ENCODE measurements around the gene ST13.

The ST13 gene

DNA sequence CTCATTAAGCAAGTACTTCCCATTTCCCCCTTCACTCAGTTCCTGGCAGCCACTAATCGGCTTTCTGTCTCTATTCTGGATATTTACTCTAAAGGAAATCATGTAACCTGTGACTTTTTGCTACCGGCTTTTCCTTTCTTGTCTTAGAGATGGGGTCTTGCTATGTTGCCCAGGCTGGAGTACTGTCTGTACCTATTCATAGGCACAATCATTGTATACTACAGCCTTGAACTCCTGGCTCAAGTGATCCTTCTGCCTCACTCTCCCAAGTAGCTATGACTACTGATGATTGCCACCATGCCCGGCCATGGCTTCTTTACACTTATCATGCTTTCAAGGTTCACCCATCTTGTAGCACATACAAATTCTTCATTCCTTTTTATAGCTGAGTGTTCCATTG is 49.7 kb downstream of the ST13 start:
- Histone ChIP-seq H3K27me3 (replicated peaks) (no peaks in the 10 kb centered on the region), H3K4me3 (ENCODE audit: low read depth, low read length) (no peak overlapping the region), H3K36me3 (replicated peaks) (no peaks in the 10 kb centered on the region), H3K27ac (no peak overlapping the region)
- no peak for DNase-seq
- in situ Hi-C loops (cut with HindIII; ENCODE audit: low pct_ligation_motif_present, low sequenced_read_pairs), result no loop called here
- no peak for TF ChIP-seq CTCF (IDR thresholded peaks at IDR 0.05; ENCODE audit: low read depth, low read length, missing control alignments)

DNA sequence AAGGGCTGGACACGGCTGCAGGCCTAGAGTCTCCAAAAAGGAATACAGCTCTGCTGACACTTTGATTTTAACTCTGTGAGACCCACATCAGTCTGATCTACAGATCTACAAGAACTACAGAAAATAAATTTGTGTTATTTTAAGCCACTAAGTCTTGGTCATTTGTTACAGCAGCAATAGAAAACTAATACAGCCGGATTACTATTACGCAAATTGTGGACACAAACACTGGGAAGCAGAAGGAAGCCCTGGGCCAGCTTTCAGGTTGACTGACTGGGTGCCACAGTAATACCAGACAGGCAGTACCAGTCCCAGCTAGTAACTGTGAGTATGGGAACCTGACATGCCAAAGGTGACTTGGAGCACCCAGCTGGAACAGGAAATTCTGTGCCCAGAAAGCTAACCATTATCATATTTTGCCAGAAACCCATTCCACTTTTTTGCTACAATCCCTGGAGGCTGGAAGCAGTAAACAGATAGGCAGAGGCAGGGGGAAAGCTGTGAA is 50.7 kb downstream of the ST13 start:
- no peak overlapping the region for H3K27ac ChIP-seq
- DNase-seq, result no peak
- no peaks in the 10 kb centered on the region for H3K36me3 ChIP-seq (replicated peaks)
- in situ Hi-C loops (cut with HindIII; ENCODE audit: low pct_ligation_motif_present, low sequenced_read_pairs), result no loop called here
- TF ChIP-seq CTCF (IDR thresholded peaks at IDR 0.05; ENCODE audit: low read depth, low read length, missing control alignments), result no peak
- no peaks in the 10 kb centered on the region for H3K27me3 ChIP-seq (replicated peaks)
- H3K4me3 ChIP-seq (ENCODE audit: low read depth, low read length), result no peak overlapping the region

GRCh38 chr22:40805239-40805638 is 51.2 kb downstream of the ST13 start:
- no peak overlapping the region for H3K27ac ChIP-seq
- TF ChIP-seq CTCF (IDR thresholded peaks at IDR 0.05; ENCODE audit: low read depth, low read length, missing control alignments), result no peak
- no peaks in the 10 kb centered on the region for H3K36me3 ChIP-seq (replicated peaks)
- no peaks in the 10 kb centered on the region for H3K27me3 ChIP-seq (replicated peaks)
- no peak overlapping the region for H3K4me3 ChIP-seq (ENCODE audit: low read depth, low read length)
- in situ Hi-C loops (cut with HindIII; ENCODE audit: low pct_ligation_motif_present, low sequenced_read_pairs), result no loop called here
- no peak for DNase-seq

DNA sequence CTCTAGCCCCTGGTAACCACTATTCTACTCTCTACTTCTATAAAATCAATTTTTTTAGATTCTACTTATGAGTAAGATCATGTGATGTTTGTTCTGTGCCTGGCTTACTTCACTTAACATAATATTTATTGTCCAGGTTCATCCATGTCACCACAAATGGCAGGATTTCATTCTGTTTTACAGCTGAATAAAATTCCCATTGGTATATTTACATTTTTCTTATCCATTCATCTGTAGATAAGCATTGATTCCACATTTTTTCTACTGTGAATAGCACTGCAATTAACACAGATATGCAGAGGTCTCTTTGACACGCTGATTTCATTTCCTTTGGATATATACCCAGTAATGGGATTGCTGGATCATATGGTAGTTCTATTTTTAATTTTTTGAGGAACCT is 53.1 kb downstream of the ST13 start:
- in situ Hi-C loops (cut with HindIII; ENCODE audit: low pct_ligation_motif_present, low sequenced_read_pairs), result no loop called here
- no peak for TF ChIP-seq CTCF (IDR thresholded peaks at IDR 0.05; ENCODE audit: low read depth, low read length, missing control alignments)
- H3K36me3 ChIP-seq (replicated peaks), result no peaks in the 10 kb centered on the region
- no peak overlapping the region for H3K4me3 ChIP-seq (ENCODE audit: low read depth, low read length)
- H3K27ac ChIP-seq, result no peak overlapping the region
- no peaks in the 10 kb centered on the region for H3K27me3 ChIP-seq (replicated peaks)
- DNase-seq, result no peak

GRCh38 chr22:40799008-40799407 is 57.4 kb downstream of the ST13 start:
- no peak for TF ChIP-seq CTCF (IDR thresholded peaks at IDR 0.05; ENCODE audit: low read depth, low read length, missing control alignments)
- Histone ChIP-seq H3K4me3 (ENCODE audit: low read depth, low read length) (no peak overlapping the region), H3K36me3 (replicated peaks) (no peaks in the 10 kb centered on the region), H3K27me3 (replicated peaks) (no peaks in the 10 kb centered on the region), H3K27ac (no peak overlapping the region)
- DNase-seq, result no peak
- in situ Hi-C loops (cut with HindIII; ENCODE audit: low pct_ligation_motif_present, low sequenced_read_pairs), result no loop called here

DNA sequence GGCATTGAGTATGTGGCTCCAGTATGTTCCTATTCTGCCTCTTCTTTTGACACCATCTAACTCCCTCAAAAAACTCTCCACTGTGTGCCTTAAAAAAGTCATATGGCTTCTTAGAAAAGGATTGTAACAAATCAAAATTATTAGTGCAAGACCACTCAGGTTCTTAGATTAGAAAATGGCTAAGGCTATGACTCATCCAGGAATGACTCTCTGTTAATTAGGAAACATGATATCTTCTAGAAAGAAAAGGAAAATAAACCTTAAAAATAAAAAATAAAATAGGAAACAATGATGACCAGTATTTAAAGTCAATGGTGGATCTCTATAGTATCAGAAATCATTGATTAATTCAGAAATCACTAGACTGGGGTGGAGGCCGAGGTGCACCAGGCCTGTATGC is 59.0 kb downstream of the ST13 start:
- no peak for TF ChIP-seq CTCF (IDR thresholded peaks at IDR 0.05; ENCODE audit: low read depth, low read length, missing control alignments)
- Histone ChIP-seq H3K4me3 (ENCODE audit: low read depth, low read length) (no peak overlapping the region), H3K36me3 (replicated peaks) (no peaks in the 10 kb centered on the region), H3K27me3 (replicated peaks) (no peaks in the 10 kb centered on the region), H3K27ac (no peak overlapping the region)
- DNase-seq, result no peak
- in situ Hi-C loops (cut with HindIII; ENCODE audit: low pct_ligation_motif_present, low sequenced_read_pairs), result no loop called here

Data from brain microvascular endothelial cell (primary cell).